Activated effector memory CD4-positive, alpha-beta T cell treated with anti-CD3 and anti-CD28 coated beads, Interleukin-2, amount 50 U/mL, for 16 hours (primary cell): ENCODE data around the gene HMG20B.
"Not testable (repeated sequence)": the region's sequence is repeated elsewhere in the genome, so short reads cannot be mapped to it uniquely, and the experiment has no call there.

Experiments
- DNase-seq: peaks from one replicate; pipeline ENCODE4 v3.0.0-alpha.2; 2020

HMG20B gene

GRCh38 chr19:3572855-3573161 lies at the start of gene HMG20B:
TSS of gene HMG20B (plus strand) at chr19:3572944. CDS start at chr19:3573310, 366 bp downstream.
- DNase-seq, result no peak

- DNase-seq, result no peak
These were observed 49.2 kb upstream of the HMG20B start for GRCh38 chr19:3523361-3524077.

- DNase-seq, result no peak
These were observed 48.5 kb upstream of the HMG20B start for GRCh38 chr19:3524078-3524842.

GRCh38 chr19:3524904-3525451 lies 47.8 kb upstream of the HMG20B start:
- DNase-seq, result no peak

GRCh38 chr19:3526507-3527237 lies 46.1 kb upstream of the HMG20B start:
- DNase-seq, result no peak

GRCh38 chr19:3527238-3527910 lies 45.4 kb upstream of the HMG20B start:
- no peak for DNase-seq

- no peak for DNase-seq
These were observed 44.7 kb upstream of the HMG20B start for GRCh38 chr19:3528080-3528479.

GRCh38 chr19:3528539-3529211 lies 44.1 kb upstream of the HMG20B start:
- no peak for DNase-seq

- not testable (repeated sequence) for DNase-seq
These were observed 43.4 kb upstream of the HMG20B start for GRCh38 chr19:3529299-3529698.

- no peak for DNase-seq
These were observed 42.4 kb upstream of the HMG20B start for GRCh38 chr19:3530389-3530788.

GRCh38 chr19:3531716-3532115 lies 41.0 kb upstream of the HMG20B start:
- no peak for DNase-seq

GRCh38 chr19:3532154-3532786 lies 40.5 kb upstream of the HMG20B start:
- DNase-seq, result no peak

- no peak for DNase-seq
These were observed 39.7 kb upstream of the HMG20B start for GRCh38 chr19:3533033-3533432.

GRCh38 chr19:3533563-3534216 lies 39.1 kb upstream of the HMG20B start:
- DNase-seq, result no peak

GRCh38 chr19:3534375-3535234 lies 38.1 kb upstream of the HMG20B start:
- DNase-seq, result no peak

- no peak for DNase-seq
These were observed 37.6 kb upstream of the HMG20B start for GRCh38 chr19:3535235-3535535.

- DNase-seq, result no peak
These were observed 37.2 kb upstream of the HMG20B start for GRCh38 chr19:3535563-3535965.

GRCh38 chr19:3535981-3536380 lies 36.8 kb upstream of the HMG20B start:
- no peak for DNase-seq

GRCh38 chr19:3536429-3537100 lies 36.2 kb upstream of the HMG20B start:
- peak; percentile 62 for DNase-seq

- DNase-seq, result no peak
These were observed 35.7 kb upstream of the HMG20B start for GRCh38 chr19:3537101-3537437.
